Erythroblast (primary cell): ENCODE results near the gene TFG.

Experiments used
- GATA1 ChIP-seq: IDR thresholded peaks from 2 replicates; pipeline ENCODE4 v1.6.1; 2011; ENCODE audit warnings: low read depth, mild to moderate bottlenecking, control low read depth, low read length, moderate library complexity
- POLR2A ChIP-seq: IDR thresholded peaks from 2 replicates; pipeline ENCODE4 v1.6.1; 2011; ENCODE audit warnings: mild to moderate bottlenecking, low read length

DNA sequence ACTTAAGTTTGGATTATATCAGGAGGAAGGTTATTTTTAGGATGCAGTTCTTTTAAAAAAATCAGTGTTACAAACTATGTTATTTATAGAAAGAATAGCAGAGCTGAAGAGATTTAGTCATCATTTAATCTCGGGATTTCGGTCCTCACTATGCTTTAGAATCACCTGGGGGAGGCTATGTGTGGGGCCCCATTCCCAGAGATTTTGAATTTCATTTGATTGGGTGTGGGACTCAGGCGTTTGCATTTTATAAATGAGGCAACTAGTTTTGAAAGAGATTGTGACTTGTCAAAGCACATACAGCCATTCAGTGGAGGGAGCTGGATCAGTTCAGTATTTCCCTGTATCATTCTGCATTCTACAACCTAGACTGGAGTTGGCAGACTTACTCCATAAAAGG lies 36.8 kb downstream of the TFG start:
- TF ChIP-seq POLR2A: no peak
- TF ChIP-seq GATA1: no peak
